ENCODE data around the gene RACGAP1.

- TF ChIP-seq CEBPB (IDR thresholded peaks at IDR 0.05; ENCODE audit: low read depth, low read length) (no peak), BHLHE40 (IDR thresholded peaks at IDR 0.05; ENCODE audit: low read depth, low read length) (no peak), POLR2A (IDR thresholded peaks at IDR 0.05; ENCODE audit: low read depth, low read length) (no peak), RCOR1 (IDR thresholded peaks at IDR 0.05; ENCODE audit: insufficient replicate concordance, low read length) (no peak), NFE2L2 (IDR thresholded peaks at IDR 0.05; ENCODE audit: low read depth, low read length) (no peak), RAD21 (IDR thresholded peaks at IDR 0.05; ENCODE audit: low read length) (no peak), RFX5 (IDR thresholded peaks at IDR 0.05; ENCODE audit: low read depth, low read length) (no peak), MXI1 (IDR thresholded peaks at IDR 0.05; ENCODE audit: borderline replicate concordance, low read depth, low read length) (no peak), CHD1 (IDR thresholded peaks at IDR 0.05; ENCODE audit: low read depth, low read length) (no peak)
- TF ChIP-seq, protein P1, sequence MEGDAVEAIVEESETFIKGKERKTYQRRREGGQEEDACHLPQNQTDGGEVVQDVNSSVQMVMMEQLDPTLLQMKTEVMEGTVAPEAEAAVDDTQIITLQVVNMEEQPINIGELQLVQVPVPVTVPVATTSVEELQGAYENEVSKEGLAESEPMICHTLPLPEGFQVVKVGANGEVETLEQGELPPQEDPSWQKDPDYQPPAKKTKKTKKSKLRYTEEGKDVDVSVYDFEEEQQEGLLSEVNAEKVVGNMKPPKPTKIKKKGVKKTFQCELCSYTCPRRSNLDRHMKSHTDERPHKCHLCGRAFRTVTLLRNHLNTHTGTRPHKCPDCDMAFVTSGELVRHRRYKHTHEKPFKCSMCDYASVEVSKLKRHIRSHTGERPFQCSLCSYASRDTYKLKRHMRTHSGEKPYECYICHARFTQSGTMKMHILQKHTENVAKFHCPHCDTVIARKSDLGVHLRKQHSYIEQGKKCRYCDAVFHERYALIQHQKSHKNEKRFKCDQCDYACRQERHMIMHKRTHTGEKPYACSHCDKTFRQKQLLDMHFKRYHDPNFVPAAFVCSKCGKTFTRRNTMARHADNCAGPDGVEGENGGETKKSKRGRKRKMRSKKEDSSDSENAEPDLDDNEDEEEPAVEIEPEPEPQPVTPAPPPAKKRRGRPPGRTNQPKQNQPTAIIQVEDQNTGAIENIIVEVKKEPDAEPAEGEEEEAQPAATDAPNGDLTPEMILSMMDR (conservative IDR thresholded peaks at IDR 0.05; ENCODE audit: low read depth, low read length): no peak
- TF ChIP-seq, protein P2, sequence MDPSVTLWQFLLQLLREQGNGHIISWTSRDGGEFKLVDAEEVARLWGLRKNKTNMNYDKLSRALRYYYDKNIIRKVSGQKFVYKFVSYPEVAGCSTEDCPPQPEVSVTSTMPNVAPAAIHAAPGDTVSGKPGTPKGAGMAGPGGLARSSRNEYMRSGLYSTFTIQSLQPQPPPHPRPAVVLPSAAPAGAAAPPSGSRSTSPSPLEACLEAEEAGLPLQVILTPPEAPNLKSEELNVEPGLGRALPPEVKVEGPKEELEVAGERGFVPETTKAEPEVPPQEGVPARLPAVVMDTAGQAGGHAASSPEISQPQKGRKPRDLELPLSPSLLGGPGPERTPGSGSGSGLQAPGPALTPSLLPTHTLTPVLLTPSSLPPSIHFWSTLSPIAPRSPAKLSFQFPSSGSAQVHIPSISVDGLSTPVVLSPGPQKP (IDR thresholded peaks at IDR 0.05; ENCODE audit: borderline replicate concordance, low read depth, low read length): no peak
These were observed 47.1 kb upstream of the RACGAP1 start for GRCh38 chr12:50072198-50072907.

Measured in IMR-90 (cell line).